Endothelial cell of umbilical vein (primary cell): Measurements from ENCODE around the gene TPK1.

Experiments used
- CTCF ChIP-seq, 2 donors: IDR thresholded peaks; 1 replicate in 1 of 2; 2 replicates in 1 of 2; pipeline ENCODE4 v1.5.1; 2011; ENCODE audit warnings: low read length in 2 of 2, mild to moderate bottlenecking in 2 of 2, moderate library complexity in 2 of 2, control low read depth in 1 of 2, inconsistent platforms in 1 of 2, low read depth in 1 of 2; ENCODE audit not compliant: insufficient read depth in 1 of 2; ENCODE audit errors: extremely low read depth in 1 of 2
- EZH2 ChIP-seq: IDR thresholded peaks from 2 replicates; pipeline ENCODE4 v1.6.1; 2012; ENCODE audit warnings: borderline replicate concordance, low read depth, mild to moderate bottlenecking, moderate library complexity, low read length, inconsistent platforms; ENCODE audit not compliant: severe bottlenecking
- JUN ChIP-seq: IDR thresholded peaks from 2 replicates; pipeline ENCODE4 v1.6.1; 2011; ENCODE audit warnings: borderline replicate concordance, low read depth; ENCODE audit not compliant: insufficient read length, insufficient read depth
- POLR2A ChIP-seq: IDR thresholded peaks from 2 replicates; pipeline ENCODE4 v1.6.1; 2012; ENCODE audit warnings: low read depth, mild to moderate bottlenecking, control low read depth, low read length
- POLR2AphosphoS5 ChIP-seq: IDR thresholded peaks from 2 replicates; pipeline ENCODE4 v1.6.1; 2012; ENCODE audit warnings: low read depth, mild to moderate bottlenecking, control low read depth, low read length, moderate library complexity; ENCODE audit not compliant: insufficient read depth

GRCh38 chr7:144725070-144725469, 110.8 kb downstream of the TPK1 start:
- TF ChIP-seq CTCF (IDR thresholded peaks at IDR 0.05; ENCODE audit: extremely low read depth in 1 of 2, insufficient read depth in 1 of 2, low read depth in 1 of 2, low read length in 2 of 2): no peak
- TF ChIP-seq EZH2: no peak
- no peak for TF ChIP-seq POLR2AphosphoS5
- TF ChIP-seq JUN: no peak
- TF ChIP-seq POLR2A: no peak
